HG03558 (cell line): ENCODE results near the gene MVK.

Experiments
- ATAC-seq: cut with Tn5 transposase; IDR thresholded peaks from one replicate; pipeline ENCODE4 v1.9.1; 2021; ENCODE audit warnings: moderate number of reproducible peaks; ENCODE audit not compliant: unreplicated experiment; ENCODE audit errors: extremely low read depth

The MVK gene

DNA sequence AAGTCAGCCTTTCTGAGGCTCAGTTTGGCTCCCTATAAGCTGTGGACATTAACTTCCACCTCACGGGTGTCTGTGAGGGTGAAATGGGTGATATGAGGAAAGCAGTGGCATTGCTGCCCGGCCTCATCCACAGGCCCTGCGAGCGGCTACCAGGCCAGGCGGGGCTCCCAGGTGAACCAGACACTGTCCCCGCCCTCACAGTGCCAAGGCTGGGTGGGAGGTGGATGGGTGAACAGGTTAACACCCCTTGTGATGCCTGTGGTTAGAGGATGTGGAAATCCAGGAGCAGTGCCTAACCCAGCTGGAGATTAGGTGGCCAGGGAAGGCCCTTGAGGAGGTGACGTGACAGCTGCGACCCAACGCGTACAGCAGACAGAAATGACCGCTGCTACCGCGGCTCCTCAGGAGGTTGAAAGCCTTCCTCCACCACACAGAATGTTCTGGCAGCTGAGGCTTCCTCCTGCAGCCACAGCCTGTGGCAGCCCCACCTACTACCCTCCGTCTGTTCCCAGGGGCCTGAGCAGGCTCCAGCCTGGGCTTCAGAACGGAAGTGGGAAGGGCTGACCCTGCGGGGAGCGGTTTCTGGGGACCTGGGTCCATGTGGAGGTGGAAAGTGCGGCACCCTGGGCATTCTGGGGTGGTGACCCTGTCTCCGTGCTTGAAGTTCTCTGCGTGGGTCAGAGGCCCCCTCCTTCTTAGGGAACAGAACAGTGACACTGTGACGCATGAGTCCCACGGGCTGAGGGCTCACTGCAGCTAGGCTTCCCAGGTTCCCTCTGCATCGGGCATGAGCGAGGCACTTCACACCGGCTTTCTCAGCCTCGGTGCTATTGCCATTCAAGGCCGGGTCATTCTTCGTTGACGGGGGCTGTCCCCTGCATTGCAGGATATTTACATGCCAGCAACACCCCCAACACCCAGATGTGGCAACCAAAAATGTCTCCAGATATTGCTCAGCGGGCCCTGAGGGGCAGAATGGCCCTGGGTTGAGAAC is 10.0 kb upstream of the MVK start:
- ATAC-seq = no peak

DNA sequence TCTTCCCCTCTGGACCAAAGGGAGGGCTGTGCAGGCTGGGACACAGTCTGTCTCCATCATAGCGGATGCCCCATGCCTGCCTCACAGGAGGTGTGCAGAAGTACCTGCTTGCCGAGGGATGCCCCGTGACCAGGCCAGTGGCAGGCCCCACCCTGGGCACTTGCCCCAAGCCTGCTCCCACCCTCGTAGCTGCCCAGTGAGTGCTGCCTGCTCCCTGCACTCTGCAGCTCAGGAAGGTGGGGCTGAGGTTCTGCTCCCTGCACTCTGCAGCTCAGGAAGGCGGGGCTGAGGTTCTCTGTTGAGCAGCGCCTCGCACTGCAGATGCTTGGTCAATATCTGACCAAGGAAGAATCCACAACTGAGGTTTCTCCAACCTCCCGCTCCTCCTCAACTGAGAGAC is 7.2 kb upstream of the MVK start:
- no peak for ATAC-seq

DNA sequence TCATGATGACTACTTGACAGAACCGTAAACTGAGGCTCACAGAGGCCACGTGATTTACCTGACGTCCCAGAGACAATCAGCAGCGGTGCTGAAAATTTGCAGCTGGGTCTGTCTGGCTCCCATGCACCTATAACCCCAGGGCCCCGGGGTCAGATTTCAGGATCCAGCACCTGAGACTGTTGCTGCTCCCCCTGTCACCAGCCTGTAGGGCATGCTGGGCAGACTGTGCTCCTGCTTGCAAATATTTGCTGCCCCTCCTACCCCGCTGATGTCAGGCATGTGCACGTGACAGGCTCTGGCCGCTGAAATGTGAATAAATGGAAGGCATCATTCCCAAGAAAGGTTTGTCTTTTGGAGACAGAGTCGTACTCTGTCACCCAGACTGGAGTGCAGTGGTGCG is 6.3 kb upstream of the MVK start:
- no peak for ATAC-seq

DNA sequence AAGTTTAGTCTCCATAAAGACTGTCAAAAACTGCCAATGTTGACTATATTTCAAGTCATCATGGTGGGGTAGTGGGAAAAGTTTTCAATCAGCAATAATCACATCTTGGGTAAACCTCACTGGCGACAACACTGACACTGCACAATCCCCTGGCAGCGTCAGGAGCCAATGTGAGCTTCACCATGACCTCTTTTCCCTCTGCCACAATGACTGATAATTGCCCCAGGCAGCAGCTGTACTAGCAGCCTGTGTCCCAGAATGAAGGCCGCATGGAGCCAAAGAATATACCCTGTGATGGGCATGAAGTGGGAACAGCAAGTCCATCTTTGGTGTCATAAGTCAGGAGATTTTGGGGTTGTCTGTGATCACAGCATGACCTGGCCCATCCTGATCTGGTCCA is 5.6 kb upstream of the MVK start:
- no peak for ATAC-seq

DNA sequence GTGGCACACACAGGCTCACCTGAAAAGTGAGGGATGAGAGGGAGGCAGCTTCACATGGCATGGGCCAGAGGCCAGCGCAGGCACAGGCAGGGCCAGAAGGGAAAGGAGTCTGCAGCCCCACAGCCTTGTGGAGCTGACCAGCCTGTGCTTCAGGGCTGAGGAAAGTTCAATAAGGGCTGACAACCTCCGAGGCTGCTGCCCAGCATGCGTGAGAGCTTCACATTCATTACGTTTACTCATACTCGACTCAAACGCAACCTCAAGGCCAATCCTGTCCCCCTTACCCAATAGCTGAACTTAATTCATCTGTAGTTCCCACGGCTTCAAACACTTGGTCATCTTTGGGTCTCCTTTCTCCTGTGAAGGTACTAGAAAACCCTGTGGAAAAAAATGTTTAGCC is 5.1 kb upstream of the MVK start:
- no peak for ATAC-seq

DNA sequence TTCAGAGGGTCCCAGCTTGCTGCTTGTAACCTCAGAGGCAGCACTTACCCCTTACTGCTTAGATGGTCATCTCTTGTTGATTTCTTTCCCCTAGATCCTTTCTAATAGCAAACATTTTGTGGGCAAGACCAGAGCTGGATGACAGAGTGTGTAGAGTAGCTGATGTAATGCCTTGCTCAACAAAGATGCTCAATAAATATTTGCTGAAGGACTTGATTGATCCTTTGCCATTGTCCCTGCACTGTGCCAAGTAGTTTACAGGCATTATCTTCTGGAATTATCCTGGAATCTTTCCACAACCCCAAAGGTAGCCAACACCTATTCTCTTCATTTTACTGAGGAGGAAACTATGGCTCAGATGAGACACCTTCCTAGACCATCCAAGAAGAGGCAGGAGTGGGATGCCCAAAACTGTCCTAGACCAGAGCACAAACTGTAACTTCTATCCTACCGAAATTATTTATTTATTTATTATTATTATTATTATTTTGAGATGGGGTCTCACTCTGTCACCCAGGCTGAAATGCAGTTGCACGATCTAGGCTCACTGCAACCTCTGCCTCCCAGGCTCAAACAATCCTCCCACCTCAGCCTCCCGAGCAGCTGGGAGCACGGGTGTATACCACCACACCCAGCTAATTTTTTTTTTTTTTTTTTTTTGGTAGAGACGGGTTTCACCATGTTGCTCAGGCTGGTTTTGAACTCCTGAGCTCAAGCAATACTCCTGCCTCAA is 1.7 kb upstream of the MVK start:
- ATAC-seq = no peak

DNA sequence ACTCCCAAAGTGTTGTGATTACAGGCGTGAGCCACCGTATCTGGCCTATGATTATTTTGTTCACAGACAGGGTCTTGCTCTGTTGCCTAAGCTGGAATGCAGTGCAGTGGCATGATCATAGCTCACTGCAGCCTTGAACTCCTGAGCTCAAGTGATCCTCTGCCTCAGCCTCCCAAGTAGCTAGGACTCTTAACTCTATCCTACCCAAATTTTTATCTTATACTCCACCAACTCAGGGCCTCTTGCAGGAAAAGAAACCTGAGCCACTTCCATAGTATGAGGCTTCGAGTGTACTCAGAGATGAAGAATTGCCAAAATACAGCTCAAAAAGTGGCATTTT is 1.1 kb upstream of the MVK start:
- no peak for ATAC-seq

DNA sequence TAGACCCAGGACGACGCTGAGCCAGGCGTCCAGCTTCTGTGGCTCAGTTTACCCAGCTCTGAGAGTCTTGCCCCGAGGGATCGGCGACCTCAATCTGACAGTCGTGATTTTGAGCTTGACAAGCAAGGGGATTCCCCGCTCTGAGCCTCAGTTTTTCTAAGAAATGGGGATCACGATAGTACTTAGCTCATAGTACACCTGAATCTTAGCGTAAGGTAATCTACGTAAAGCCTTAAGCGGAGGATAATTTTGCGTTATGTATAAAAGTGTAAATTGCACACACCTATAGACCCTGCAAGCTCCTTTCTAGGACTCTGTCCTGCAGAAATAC is 285 bp downstream of the MVK start:
- peak; percentile 1 for ATAC-seq

DNA sequence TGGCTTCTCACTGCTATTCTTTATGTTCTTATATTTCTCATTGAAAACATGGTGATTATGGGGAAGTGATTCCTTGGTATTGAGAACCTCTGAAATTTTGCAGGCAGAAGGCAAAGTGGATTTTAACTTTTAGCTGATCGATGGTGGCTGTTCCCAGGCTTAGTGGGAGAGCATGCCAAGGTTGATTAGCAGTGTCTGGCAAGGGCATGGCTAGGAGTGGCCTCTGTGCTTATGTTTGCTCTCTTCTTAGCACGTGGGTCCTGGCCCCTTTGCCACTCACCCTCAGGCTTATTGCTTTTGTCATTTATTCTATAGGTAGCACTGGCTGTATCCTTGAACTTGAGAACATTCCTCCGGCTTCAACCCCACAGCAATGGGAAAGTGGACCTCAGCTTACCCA is 2.1 kb downstream of the MVK start:
- no peak for ATAC-seq

DNA sequence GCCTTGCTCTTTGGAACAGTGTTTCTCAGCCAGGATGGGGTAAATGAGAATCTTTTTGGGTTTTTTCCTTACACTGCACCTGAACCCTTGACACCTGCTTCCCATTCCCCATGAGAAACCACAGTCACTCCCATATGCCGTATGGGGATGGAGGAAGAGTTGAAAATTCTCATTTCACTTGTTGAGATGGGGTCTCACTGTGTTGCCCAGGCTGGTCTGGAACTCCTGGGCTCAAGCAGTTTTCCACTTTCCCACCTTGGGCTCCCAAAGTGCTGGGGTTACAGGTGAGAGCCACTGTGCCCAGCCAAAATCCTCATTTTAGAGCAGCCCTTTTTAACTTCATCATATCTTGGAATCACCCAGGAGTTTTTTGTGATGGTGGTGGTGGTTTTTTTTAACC is 3.7 kb downstream of the MVK start:
- no peak for ATAC-seq

DNA sequence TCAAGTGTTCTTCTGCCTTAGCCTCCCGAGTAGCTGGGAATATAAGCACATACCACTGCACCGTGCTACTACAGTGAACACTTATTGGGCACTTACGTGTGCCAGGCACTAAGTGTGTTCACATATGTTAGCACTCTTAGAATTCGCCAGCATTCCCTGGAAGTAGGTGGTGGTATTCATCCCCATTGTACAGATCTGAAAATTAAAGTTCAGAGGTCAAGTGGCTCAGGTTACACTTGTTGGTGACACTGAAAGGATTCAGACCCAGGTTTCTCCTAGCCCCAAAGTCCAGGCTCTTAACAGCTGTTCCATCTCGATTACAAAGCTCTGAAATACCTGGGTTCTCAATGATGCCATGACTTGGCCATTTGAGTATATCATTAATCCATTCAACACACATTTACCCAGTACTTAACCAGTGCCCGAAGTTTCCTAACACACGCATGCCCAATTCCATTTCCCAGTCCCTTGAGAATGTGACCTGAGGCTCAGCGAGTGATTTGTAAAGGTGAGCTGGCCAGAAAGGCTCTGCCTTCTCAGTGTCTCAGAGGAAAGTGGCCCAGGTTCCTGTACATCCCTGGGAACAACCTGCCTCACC is 4.8 kb downstream of the MVK start:
- ATAC-seq = no peak

DNA sequence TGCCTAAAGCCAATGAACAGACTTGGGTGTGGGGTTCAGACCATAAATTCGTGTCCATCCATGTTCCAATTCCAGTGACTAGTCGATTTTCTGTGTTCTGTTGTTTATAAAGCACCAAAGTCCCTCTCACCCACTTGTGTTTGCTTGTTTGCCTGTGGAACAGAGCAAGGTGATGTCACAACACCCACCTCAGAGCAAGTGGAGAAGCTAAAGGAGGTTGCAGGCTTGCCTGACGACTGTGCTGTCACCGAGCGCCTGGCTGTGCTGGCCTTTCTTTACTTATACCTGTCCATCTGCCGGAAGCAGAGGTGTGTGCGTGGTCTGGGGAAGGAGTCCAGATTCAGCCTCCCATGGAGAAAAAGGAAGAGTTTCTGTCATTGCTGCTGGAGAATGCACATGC is 6.0 kb downstream of the MVK start:
- ATAC-seq = no peak

DNA sequence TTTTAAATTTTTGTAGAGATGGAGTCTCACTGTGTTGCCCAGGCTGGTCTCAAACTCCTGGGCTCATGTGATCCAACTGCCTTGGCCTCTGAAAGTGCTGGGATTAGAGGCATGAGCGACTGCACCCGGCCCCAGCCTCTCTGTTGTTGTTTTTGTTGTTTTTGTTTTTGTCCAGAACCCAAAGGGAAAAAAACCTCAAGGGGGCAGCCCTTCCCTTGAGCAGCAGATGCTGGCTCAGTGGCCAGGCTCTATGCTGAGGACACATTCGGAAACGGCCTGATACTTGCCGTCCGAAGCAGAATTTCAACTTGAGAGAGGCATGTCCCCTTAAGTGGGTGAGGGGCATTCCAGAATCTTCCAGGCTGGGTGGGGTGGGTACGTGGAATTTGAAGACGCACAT is 6.7 kb downstream of the MVK start:
- no peak for ATAC-seq

DNA sequence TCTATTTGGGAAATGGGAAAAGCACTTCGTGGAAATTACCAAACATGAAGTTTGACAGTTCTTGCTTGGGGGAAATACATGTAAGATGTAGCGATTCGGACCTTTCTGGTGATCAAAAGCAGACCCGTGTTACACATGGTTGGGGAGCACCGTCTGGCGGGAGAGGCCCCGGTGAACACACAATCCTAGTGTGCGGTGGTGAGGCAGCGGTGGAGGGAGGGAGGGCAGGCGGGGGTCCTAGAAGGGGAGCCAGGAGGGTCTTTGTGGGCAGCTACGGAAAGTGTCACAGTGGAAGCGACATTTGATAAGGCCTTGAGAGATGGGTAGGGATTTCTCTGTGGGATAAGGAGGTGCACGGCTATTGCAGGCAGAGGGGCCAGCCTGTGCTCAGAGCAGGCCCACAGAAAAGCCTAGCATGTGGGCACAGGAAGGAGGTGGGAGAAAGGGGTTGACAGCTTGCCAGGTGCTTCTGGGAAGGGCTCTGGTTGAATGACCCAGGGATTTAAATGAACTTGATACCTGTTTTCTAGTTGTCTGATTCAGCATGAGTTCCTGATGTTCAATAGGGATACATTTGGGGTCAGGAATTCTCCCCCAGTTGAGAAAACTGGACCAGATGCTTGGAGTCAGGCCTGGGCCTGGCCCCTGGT is 7.2 kb downstream of the MVK start:
- no peak for ATAC-seq

DNA sequence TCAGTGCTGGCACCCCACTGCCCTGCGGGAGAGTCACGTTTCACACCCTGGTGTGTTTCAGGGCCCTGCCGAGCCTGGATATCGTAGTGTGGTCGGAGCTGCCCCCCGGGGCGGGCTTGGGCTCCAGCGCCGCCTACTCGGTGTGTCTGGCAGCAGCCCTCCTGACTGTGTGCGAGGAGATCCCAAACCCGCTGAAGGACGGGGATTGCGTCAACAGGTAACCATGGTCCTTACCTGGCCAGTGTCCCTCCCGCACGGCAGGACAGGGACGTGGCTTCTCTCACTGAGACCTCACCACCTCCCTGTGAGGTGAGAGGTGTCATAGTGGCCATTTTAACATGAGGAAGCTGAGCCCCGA is 7.7 kb downstream of the MVK start:
- no peak for ATAC-seq

DNA sequence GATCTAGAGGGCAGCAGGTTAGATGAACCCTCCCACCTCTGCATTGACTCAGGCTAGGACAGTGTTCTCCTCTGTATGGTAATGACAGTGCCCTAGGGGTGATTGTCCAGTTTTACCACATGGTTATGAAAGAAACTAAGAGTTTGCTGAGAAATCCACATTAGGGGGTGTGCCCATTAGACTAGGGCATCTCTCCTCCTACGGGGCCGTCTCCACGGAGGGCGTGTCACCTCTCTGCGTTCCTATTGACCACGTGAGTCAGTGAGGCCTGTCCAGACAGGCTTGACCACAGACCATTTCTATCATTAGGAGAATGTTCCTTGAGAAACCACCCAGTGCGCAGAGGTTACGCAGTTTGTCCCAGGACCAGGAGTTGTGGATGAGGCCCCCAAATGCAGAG is 8.3 kb downstream of the MVK start:
- no peak for ATAC-seq

DNA sequence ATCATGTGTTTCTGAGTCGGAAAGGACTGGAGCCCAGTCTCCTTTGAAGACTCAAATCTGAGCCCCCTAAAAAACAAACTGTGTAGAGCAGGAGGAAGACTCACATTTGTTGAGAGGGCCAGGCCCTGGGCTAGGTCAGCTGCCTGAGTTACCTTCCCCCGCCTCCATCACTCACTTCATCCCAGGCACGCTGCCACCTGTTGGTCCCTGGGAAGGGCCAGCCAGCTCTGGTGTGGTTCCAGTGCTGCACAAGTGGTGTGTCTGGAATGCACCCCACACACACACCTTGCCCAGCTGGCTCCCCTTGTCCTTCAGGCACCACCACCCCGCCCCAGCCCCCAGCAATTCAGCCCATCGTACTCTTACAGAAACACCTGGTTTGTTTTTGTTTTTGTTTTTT is 9.0 kb downstream of the MVK start:
- ATAC-seq = no peak

DNA sequence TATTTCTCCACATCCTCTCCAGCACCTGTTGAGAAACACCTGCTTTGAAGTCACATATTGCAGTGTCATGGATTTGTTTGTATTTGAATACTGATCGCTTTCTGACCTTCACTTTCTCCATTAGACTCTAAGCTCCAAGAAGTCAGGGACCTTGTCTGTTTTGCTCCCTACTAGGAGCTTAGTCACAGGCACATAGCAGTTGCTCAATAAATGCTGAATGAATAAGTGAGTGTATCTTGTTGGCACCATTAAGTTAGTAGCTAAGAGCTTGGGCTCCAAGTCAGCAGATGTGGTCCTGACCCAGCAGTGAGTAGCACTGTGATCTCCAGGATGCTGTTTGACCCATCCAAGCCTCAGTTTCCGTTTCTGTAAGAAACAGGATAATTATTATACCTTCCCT is 10.1 kb downstream of the MVK start:
- no peak for ATAC-seq

DNA sequence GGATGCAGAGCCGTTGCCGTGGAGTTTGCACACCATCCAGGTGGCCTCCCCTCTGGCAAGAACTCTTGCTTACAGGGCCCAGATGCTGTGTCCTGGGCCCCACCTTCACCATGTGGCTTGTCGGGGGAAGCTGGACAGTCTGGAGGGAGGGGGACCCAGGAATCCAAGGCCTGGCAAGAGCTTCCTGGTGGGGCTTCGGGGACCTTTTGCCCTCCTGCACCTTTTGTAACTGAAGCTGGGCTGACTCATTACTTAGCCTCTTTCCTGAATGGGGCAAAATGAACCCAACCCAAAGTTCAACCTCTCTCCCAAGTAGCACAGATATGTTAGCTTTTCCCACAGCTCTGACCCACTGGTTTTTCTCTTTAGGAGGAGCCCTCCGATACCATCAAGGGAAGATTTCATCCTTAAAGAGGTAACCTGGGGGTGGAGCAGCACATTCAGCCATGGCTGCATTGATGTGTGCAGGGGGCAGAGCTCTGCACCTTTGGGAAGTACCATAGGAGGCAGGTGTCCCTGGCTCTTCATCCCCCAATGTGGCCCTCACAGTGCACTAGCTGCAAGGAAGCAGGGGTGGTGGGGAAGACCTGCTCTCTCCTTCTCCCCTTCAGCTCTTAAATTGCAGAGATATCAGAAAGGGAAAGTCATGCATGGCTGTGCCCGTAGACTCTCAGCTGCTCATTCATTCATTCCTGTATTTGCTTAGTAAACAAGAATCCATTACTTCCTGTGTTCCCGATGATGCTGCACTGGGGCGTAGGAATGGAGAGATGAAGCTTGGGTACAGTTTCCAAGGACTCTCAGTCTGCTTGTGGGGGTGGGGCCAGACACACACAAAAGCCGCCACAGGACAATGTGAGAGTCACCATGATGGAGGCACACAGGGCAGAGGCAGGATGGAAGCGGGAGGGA is 13.0 kb downstream of the MVK start:
- no peak for ATAC-seq

DNA sequence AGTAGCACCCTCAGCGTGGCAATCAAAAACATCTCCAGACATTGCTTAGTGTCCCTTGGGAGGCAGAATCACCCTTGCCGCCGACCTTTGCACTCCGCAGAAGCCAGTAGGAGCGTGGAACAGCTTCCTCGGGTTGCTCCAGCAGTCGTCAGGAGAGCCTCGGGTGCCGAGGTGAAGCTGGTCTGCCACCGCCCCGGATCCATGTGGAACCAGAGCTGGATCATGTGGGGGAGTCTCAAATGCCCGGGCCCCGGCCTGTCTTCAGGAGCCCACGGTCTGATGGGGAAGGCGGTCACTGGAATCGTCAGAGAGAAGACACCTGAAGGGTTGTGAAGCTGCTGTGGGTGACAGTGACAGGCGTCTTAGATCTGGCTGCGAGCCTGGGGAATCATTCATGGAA is 14.3 kb downstream of the MVK start:
- no peak for ATAC-seq
